SK-N-SH treated with all-trans-retinoic acid at 6 μM for 48 hours (cell line): ENCODE measurements around the gene UBE2I.

Experiments
- ARNTL ChIP-seq: fragments of 450-650 bp; formaldehyde crosslinking; IDR thresholded peaks from 2 replicates; pipeline ENCODE4 v1.5.0; 2020; ENCODE audit warnings: low read depth, mild to moderate bottlenecking, moderate library complexity, borderline replicate concordance
- ESRRG ChIP-seq: fragments of 250-450 bp; sonication (Bioruptor Pico); IDR thresholded peaks from 2 replicates; pipeline ENCODE4 v1.6.1; 2021; ENCODE audit warnings: mild to moderate bottlenecking
- PATZ1 ChIP-seq: fragments of 250-450 bp; sonication (Bioruptor Pico); IDR thresholded peaks from 2 replicates; pipeline ENCODE4 v1.8.0; 2020; ENCODE audit warnings: mild to moderate bottlenecking, moderate library complexity, borderline replicate concordance
- TOX ChIP-seq: fragments of 250-450 bp; sonication (Bioruptor Pico); IDR thresholded peaks from 2 replicates; pipeline ENCODE4 v1.8.0; 2021; ENCODE audit warnings: mild to moderate bottlenecking, moderate library complexity, borderline replicate concordance
- TF ChIP-seq, protein P1 (sequence below): fragments of 250-450 bp; sonication (Bioruptor Pico); IDR thresholded peaks from 2 replicates; pipeline ENCODE4 v1.5.1; 2020; ENCODE audit warnings: low read depth, mild to moderate bottlenecking, moderate library complexity

- TF ChIP-seq ARNTL (CRISPR knock-in tag) (no peak), TOX (CRISPR knock-in tag) (no peak), PATZ1 (CRISPR knock-in tag) (no peak), ESRRG (CRISPR knock-in tag) (no peak)
- TF ChIP-seq, protein P1, sequence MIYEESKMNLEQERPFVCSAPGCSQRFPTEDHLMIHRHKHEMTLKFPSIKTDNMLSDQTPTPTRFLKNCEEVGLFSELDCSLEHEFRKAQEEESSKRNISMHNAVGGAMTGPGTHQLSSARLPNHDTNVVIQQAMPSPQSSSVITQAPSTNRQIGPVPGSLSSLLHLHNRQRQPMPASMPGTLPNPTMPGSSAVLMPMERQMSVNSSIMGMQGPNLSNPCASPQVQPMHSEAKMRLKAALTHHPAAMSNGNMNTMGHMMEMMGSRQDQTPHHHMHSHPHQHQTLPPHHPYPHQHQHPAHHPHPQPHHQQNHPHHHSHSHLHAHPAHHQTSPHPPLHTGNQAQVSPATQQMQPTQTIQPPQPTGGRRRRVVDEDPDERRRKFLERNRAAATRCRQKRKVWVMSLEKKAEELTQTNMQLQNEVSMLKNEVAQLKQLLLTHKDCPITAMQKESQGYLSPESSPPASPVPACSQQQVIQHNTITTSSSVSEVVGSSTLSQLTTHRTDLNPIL (CRISPR knock-in tag) = no peak
Observed at GRCh38 chr16:1260101-1260680, 49.2 kb upstream of the UBE2I start.
